PC-3 (cell line): Measurements from ENCODE around the gene EPB41L4B. TPM values are rescaled to one million over a fixed set of nuclear protein-coding genes. Genes with fewer than 3 reads are reported as not detected.

Experiments used
- ATAC-seq: fragments of 200-7000 bp; cut with Tn5 transposase; 2 replicates; pipeline ENCODE4 v1.9.1; 2020; ENCODE audit warnings: mild to moderate bottlenecking, moderate library complexity
- BruUV-seq: library from RNA; stranded (reverse); fragments of 400-500 nt; replicated peaks from 2 replicates; lab custom pipeline; 2021; lab: Mats Ljungman, UMichigan
- CTCF ChIA-PET: fragments of 300-600 bp; sonication (Branson Sonifier 250); formaldehyde crosslinking; loops from one replicate; lab custom pipeline; 2022; ENCODE audit warnings: antibody characterized with exemption; lab: Charles Lee
- POLR2A ChIA-PET: fragments of 300-600 bp; sonication (Branson Sonifier 250); formaldehyde crosslinking; loops from one replicate; lab custom pipeline; 2022; ENCODE audit warnings: antibody characterized with exemption; ENCODE audit not compliant: unreplicated experiment; lab: Charles Lee
- DNase-seq: peaks from one replicate; pipeline ENCODE4 v3.0.0-alpha.2; 2015
- H2AFZ ChIP-seq: fragments of 300-600 bp; sonication (generic); 2 replicates; pipeline ENCODE4 v1.6.0; 2016; ENCODE audit warnings: antibody characterized with exemption, low read length
- H3F3A ChIP-seq: fragments of 300-600 bp; sonication (generic); one replicate; pipeline ENCODE4 v1.6.0; 2017; ENCODE audit warnings: antibody characterized with exemption, low read length, control low read depth, mild to moderate bottlenecking; ENCODE audit not compliant: unreplicated experiment
- H3K27ac ChIP-seq: fragments of 300-600 bp; sonication (generic); 2 replicates; pipeline ENCODE4 v1.5.1; 2016; ENCODE audit warnings: mild to moderate bottlenecking, low read length
- H3K27me3 ChIP-seq: fragments of 300-600 bp; sonication (generic); 2 replicates; pipeline ENCODE4 v1.6.1; 2016; ENCODE audit warnings: low read length, mixed read lengths
- H3K36me3 ChIP-seq: fragments of 300-600 bp; sonication (generic); 2 replicates; pipeline ENCODE4 v1.6.1; 2016; ENCODE audit warnings: low read depth, mixed run types, low read length, mixed read lengths
- H3K4me1 ChIP-seq: fragments of 300-600 bp; sonication (generic); 2 replicates; pipeline ENCODE4 v1.5.1; 2016; ENCODE audit warnings: low read length; ENCODE audit not compliant: insufficient read depth
- H3K4me2 ChIP-seq: fragments of 300-600 bp; sonication (generic); 2 replicates; pipeline ENCODE4 v1.6.0; 2016; ENCODE audit warnings: low read length
- H3K4me3 ChIP-seq: fragments of 300-600 bp; sonication (generic); 2 replicates; pipeline ENCODE4 v1.5.1; 2016; ENCODE audit warnings: mild to moderate bottlenecking, low read length, mixed read lengths
- H3K79me2 ChIP-seq: fragments of 300-600 bp; sonication (generic); 2 replicates; pipeline ENCODE4 v1.6.1; 2017; ENCODE audit warnings: low read length, mixed read lengths
- H3K9ac ChIP-seq: fragments of 300-600 bp; sonication (generic); 2 replicates; pipeline ENCODE4 v1.6.0; 2016; ENCODE audit warnings: mild to moderate bottlenecking, low read length
- H3K9me2 ChIP-seq: fragments of 300-600 bp; sonication (generic); replicated peaks from 2 replicates; pipeline ENCODE4 v1.6.1; 2016; ENCODE audit warnings: mixed run types, low read length, mixed read lengths
- H3K9me3 ChIP-seq: fragments of 300-600 bp; sonication (generic); 2 replicates; pipeline ENCODE4 v1.6.1; 2016; ENCODE audit warnings: low read length, mixed read lengths
- H4K20me1 ChIP-seq: fragments of 300-600 bp; sonication (generic); 2 replicates; pipeline ENCODE4 v1.6.1; 2016; ENCODE audit warnings: low read length, mixed read lengths
- EZH2 ChIP-seq: fragments of 300-600 bp; sonication (generic); IDR thresholded peaks from one replicate; pipeline ENCODE4 v1.6.1; 2017; ENCODE audit warnings: antibody characterized with exemption, mild to moderate bottlenecking, low read length; ENCODE audit not compliant: unreplicated experiment
- EZH2phosphoT487 ChIP-seq: fragments of 300-600 bp; sonication (generic); IDR thresholded peaks from 2 replicates; pipeline ENCODE4 v1.6.1; 2018; ENCODE audit warnings: mild to moderate bottlenecking, antibody characterized with exemption, low read length, borderline replicate concordance
- intact Hi-C: fragments of 100-400 bp; cut with micrococcal nuclease; formaldehyde crosslinking; loops from 2 replicates; pipeline ENCODE4 v1.9.0; 2023
- total RNA-seq: library from RNA; depleted of rRNA; stranded (reverse); fragments of >200 nt; gene quantifications from 2 replicates; pipeline ENCODE4 v1.2.3, GENCODE V29; 2014
- TF ChIP-seq, protein P1 (sequence below): fragments of 300-600 bp; sonication (generic); conservative IDR thresholded peaks from 2 replicates; pipeline ENCODE4 v1.5.1; 2017; ENCODE audit warnings: antibody characterized with exemption, low read depth, mild to moderate bottlenecking, low read length

Gene EPB41L4B
- total RNA-seq, 1 experiment from 2014 or later = 11.2 TPM

DNA sequence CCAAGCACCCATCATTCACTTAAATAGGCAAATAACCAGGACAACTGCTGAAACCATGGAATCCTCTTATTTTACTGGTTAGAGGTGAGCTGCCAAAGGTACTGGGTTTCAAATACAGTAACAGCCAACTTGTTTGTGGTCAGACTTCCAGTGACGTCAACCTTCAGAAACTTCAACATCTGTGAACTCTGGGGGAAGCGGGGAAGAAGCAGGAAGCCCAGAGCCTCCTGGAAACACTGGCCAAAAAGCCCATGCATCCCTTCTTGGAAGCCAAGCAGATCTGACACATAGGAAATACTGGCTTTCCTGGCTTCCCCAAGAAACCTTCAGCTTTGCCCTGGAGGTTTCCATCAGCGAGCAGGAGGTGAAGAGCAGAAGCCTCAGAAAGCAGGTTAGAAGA is 148.9 kb downstream of the EPB41L4B start:
- BruUV-seq = no TSS peak
- Histone ChIP-seq H2AFZ (no peak overlapping the region), H3K36me3 (no peaks in the 10 kb centered on the region), H3K9ac (no peak overlapping the region), H3K27ac (no peak overlapping the region), H3K9me3 (no peaks in the 10 kb centered on the region), H3K27me3 (no peaks in the 10 kb centered on the region), H4K20me1 (no peaks in the 10 kb centered on the region), H3F3A (no peaks in the 10 kb centered on the region), H3K79me2 (no peaks in the 10 kb centered on the region), H3K9me2 (no peaks in the 10 kb centered on the region), H3K4me3 (no peak overlapping the region), H3K4me2 (no peak overlapping the region), H3K4me1 (no peaks in the 10 kb centered on the region)
- ATAC-seq = no peak
- intact Hi-C loops = no loop called here
- POLR2A ChIA-PET = no interaction called here
- CTCF ChIA-PET = no interaction called here
- TF ChIP-seq, protein P1, sequence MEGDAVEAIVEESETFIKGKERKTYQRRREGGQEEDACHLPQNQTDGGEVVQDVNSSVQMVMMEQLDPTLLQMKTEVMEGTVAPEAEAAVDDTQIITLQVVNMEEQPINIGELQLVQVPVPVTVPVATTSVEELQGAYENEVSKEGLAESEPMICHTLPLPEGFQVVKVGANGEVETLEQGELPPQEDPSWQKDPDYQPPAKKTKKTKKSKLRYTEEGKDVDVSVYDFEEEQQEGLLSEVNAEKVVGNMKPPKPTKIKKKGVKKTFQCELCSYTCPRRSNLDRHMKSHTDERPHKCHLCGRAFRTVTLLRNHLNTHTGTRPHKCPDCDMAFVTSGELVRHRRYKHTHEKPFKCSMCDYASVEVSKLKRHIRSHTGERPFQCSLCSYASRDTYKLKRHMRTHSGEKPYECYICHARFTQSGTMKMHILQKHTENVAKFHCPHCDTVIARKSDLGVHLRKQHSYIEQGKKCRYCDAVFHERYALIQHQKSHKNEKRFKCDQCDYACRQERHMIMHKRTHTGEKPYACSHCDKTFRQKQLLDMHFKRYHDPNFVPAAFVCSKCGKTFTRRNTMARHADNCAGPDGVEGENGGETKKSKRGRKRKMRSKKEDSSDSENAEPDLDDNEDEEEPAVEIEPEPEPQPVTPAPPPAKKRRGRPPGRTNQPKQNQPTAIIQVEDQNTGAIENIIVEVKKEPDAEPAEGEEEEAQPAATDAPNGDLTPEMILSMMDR = no peak
- TF ChIP-seq EZH2phosphoT487 (no peak), EZH2 (no peak)
- no peak for DNase-seq

DNA sequence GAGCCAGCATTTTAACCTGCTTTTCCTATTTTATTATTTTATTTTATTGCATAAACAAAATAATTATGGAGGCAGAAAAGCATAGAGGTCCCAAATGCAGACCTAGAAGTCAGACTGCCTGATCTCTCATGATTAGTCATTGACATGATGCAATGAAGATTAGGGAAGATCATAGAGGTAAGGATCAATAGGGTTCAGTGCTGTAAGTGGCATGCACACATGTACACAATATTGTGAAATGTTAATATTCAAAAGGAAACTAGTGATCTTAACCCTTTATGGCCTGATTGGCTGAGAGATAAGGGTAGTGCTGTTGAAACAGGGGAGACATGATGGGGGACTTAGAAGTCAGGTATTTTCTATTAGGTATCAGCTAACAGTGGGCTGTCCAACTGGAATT is 152.7 kb downstream of the EPB41L4B start:
- ChIA-PET POLR2A (no interaction called here), CTCF (no interaction called here)
- no peaks in the 10 kb centered on the region for H3K4me1 ChIP-seq
- H3K9ac ChIP-seq = no peak overlapping the region
- no peaks in the 10 kb centered on the region for H4K20me1 ChIP-seq
- intact Hi-C loops = no loop called here
- H2AFZ ChIP-seq = no peak overlapping the region
- no peak for DNase-seq
- no TSS peak for BruUV-seq
- TF ChIP-seq EZH2phosphoT487 = no peak
- TF ChIP-seq, protein P1 = no peak
- no peak for TF ChIP-seq EZH2
- H3K4me2 ChIP-seq = no peak overlapping the region
- no peak overlapping the region for H3K27ac ChIP-seq
- H3K9me3 ChIP-seq = no peaks in the 10 kb centered on the region
- H3F3A ChIP-seq = no peaks in the 10 kb centered on the region
- no peak overlapping the region for H3K4me3 ChIP-seq
- ATAC-seq = no peak
- no peaks in the 10 kb centered on the region for H3K9me2 ChIP-seq
- H3K27me3 ChIP-seq = no peaks in the 10 kb centered on the region
- H3K79me2 ChIP-seq = no peaks in the 10 kb centered on the region
- no peaks in the 10 kb centered on the region for H3K36me3 ChIP-seq

DNA sequence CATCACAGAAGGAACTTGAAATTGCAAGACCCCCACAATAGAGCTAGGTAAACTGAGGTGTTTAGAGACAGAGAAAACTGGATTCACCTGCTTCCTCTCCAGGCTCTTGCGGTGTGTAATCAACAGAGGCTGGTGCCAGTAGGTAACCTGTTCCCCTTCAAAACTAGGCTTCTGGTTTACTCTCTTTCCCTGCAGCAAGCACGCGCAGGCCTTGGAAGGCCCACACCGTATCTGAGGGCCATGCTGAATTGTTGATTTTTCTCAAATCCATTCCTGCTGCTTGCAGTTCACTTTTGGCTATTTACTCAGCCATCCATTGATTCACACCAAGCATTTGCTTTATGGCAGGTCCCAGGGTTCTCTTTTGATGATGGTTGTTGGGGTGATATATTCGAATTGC is 153.1 kb downstream of the EPB41L4B start:
- H3K9me3 ChIP-seq = no peaks in the 10 kb centered on the region
- no peaks in the 10 kb centered on the region for H3K36me3 ChIP-seq
- H3K9me2 ChIP-seq = no peaks in the 10 kb centered on the region
- H3K27ac ChIP-seq = no peak overlapping the region
- H3K79me2 ChIP-seq = no peaks in the 10 kb centered on the region
- H3K4me2 ChIP-seq = no peak overlapping the region
- ChIA-PET CTCF (no interaction called here), POLR2A (no interaction called here)
- H3K4me3 ChIP-seq = no peak overlapping the region
- BruUV-seq = no TSS peak
- TF ChIP-seq EZH2 = no peak
- DNase-seq = no peak
- ATAC-seq = no peak
- no peaks in the 10 kb centered on the region for H4K20me1 ChIP-seq
- no peaks in the 10 kb centered on the region for H3K4me1 ChIP-seq
- intact Hi-C loops = no loop called here
- H3F3A ChIP-seq = no peaks in the 10 kb centered on the region
- no peak overlapping the region for H3K9ac ChIP-seq
- no peaks in the 10 kb centered on the region for H3K27me3 ChIP-seq
- no peak overlapping the region for H2AFZ ChIP-seq
